RPMI8226 (cell line): Measurements from ENCODE around the gene MALAT1.

Source experiments
- DNase-seq: peaks from one replicate; pipeline ENCODE4 v3.0.0-alpha.2; 2015

The MALAT1 gene

DNA sequence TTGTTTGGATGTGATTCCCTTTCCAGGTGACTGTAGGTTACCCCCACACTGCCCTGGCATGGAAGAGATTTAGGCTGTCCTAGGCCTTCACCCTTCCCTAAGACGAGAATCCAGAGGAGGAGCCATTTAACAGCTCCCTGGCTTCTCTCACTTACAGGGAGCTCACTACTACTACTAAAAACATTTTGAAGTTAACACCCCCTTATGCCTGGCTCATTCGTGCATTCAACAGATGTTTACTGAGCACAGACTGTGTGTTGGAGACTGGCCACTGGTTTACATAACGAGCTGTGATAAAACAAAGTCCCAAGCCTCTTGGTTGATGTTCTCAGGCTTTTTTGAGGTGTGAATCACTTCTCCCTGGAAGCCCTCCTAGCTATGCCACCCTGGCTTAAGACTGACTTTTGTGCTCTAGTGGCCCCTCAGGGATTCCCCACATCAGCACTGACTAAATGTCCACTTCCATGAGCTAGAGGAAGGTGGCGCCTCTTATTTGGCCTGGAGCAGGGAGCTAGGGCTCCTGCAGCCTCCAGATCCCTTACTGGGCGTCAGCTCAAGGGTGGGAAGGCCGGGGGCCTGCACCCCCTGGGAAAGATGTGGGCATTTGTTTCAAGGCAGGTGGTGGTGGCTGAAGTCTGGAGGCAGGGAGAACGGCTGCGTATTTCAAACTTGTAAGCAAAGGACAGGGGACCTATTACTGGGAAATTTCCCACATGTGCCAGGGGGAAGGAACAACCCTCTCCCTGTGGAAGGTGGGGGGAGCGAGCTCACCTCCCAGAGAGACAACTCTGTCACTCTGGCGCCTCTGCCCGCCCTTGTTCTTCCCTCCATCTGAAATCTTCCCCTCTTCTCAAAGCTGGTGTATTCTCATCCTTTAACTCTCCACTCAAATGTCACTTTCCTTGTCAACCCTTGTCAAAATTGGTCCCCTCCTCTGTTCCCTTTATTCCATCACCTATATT, 19.4 kb upstream of the MALAT1 start:
- peak; percentile 18 for DNase-seq

DNA sequence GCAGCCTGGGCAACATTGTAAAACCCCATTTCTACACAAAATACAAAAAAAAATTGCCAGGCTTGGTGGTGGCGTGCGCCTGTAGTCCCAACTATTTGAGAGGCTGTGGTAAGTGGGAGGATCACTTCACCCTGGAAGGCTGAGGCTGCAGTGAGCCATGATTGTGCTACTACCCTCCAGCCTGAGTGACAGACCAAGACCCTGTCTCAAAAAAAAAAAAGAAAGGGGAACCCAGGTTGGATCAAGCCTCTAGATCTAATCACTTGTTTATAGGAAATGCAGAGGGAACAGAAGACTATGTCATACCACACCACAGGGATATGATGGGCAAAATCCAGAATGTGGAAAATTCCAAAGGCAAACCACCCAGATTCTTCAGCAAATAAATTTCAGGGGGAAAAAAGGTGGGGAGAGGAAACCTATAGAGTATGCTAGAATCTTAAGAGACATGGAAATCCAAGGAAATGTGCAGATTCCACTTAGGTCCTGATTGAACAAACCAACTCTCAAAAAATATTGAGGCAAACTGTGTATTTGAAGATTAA, 16.5 kb upstream of the MALAT1 start:
- no peak for DNase-seq

GRCh38 chr11:65485920-65486219, 13.0 kb upstream of the MALAT1 start:
- DNase-seq = no peak

GRCh38 chr11:65486570-65487466, 12.0 kb upstream of the MALAT1 start:
- no peak for DNase-seq

GRCh38 chr11:65487467-65488272, 11.2 kb upstream of the MALAT1 start:
- peak; percentile 96 for DNase-seq

DNA sequence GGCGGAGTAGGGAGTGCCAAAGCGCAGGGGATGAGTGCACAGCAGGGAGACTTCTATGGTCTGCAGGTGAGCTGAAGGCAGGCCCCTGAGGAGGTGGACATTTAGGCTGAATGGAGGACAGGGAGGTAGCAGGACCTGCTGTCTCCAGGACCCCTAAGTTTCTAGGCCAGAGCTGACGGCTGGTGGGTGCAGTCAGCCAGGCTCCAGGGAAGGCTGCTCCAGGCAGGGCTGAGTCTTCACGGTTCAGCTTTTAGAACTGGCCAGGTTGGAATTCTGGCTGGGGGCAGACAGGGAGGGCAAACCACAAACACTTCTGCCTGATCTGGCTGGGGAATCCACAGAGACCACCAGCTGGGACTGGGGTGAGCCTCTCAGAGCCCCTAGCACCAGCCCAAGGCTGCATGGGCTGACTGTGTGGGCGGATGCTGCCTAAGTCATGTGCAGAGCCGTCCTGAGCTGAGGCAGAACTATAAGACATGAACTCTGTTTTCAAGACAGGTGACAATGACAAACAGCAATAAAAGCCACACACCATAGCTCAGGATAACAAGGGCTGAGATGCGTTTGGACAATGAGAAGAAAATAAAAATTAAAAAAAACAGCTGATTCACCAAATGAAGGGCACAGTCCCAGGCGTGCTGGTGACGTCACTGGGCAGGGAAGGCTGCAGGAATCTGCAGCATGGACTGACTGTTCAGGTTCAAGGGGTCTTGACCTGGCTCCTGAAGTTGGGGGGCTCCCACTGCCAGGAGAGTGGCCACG, 10.4 kb upstream of the MALAT1 start:
- DNase-seq = peak; percentile 41

DNA sequence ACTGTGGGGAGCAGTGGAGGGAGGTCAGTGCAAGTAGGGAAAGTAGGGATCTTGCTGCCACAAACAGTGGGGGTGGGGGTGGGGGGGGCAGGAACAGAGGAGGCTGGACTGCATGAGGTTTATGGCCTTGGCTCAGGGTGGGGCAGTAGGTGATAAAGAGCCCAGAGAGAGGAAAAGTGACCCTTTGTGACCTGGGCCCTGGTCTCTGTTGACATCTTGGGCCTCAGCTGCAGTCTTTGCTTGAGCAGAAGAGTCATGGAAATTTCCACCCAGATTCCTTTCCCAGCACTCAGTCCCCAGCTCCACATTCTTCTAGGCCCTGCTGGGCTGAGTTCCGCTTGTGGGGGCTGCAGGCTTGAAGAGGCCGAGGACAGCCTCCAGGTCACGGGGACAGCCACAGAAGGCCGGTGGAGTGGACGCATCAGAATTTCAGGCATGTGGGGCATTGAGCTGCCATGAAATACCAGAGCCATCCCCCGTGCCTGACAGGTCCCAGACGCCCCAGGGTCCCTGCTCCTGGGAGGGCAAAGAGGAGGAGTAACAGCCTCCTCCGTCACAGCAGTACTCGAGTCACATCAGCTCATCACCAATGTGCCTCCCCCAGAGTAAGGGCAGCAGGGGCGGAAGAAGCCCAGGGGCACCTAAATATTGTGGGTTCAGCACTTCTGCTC, 9.7 kb upstream of the MALAT1 start:
- no peak for DNase-seq

- DNase-seq = no peak
These were observed 9.0 kb upstream of the MALAT1 start for GRCh38 chr11:65489706-65490320.

- DNase-seq = no peak
These were observed 7.7 kb upstream of the MALAT1 start for GRCh38 chr11:65491163-65491465.

DNA sequence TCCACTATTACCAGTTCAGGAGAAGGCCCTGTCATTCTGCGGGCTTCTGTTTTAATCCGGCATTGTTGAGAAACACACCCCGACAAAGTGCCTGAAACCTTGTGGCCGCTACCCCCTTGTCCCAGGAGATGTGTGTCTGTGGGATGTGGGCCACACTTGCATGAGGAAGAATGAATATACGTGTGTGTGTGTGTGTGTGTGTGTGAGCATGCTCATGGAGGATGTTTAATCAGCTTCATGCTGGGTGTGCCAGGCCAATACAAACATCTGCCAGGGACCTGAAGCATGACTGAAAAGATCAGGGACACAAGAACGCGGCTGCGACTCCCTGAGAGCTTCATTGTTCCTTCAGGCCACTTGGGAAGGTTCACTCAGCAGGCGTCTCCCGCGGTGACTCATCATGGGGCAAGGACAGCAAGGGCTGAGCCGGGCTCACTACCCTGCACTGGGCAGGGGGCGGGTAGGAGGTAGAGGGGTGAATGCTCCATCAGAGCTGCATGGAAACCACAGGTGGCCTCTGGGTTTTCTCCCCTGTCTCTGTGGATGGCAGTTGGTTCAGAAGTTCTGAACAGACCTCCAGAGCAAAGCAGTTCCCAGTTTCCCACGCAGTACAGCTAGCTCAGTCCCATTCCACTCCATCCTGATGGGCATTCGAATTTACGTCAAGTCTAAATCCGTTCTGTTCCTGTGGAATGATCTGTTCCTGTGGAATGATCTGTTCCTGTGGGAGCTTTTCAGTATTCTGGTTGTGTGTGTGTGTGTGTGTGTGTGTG, 7.0 kb upstream of the MALAT1 start:
- DNase-seq = peak; percentile 79

GRCh38 chr11:65492387-65492636, 6.5 kb upstream of the MALAT1 start:
- no peak for DNase-seq

DNA sequence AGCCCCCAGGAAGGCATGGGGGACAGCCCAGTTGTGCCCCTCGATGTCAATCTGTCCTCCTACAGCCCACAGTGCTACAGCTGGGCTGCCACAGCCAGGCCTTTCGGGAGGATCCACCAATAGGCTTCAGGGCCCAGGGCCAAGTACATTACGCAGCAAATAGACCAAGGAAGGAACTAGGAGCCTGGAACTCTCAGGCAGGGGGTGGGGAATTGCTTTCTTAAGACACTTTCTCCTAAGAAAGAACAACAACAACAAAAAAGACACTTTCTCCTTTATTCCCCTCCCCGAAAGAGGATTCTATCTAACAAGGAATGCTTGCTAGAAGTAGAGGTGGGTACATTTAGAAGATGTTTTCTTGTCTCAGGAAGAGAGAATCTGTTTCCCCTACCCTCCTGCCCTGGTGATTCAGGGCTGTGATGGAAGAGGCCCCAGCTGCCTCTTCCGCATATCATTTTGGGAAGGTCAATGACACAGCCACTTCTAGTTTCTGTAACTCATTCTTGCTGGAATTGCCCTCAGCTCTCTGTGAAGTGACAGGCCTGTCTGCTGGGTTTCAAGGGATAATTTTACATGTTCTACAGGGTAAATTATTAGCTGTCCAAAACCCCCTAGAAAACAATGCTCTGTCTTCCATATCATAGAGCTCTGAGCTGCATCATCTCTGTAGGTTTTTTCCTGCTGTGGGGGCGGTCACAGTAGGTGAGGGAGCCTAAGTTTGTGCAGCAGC, 6.0 kb upstream of the MALAT1 start:
- peak; percentile 70 for DNase-seq

- DNase-seq = no peak
These were observed 5.3 kb upstream of the MALAT1 start for GRCh38 chr11:65493367-65494176.

GRCh38 chr11:65496304-65497140, 2.3 kb upstream of the MALAT1 start:
- DNase-seq = peak; percentile 31

DNA sequence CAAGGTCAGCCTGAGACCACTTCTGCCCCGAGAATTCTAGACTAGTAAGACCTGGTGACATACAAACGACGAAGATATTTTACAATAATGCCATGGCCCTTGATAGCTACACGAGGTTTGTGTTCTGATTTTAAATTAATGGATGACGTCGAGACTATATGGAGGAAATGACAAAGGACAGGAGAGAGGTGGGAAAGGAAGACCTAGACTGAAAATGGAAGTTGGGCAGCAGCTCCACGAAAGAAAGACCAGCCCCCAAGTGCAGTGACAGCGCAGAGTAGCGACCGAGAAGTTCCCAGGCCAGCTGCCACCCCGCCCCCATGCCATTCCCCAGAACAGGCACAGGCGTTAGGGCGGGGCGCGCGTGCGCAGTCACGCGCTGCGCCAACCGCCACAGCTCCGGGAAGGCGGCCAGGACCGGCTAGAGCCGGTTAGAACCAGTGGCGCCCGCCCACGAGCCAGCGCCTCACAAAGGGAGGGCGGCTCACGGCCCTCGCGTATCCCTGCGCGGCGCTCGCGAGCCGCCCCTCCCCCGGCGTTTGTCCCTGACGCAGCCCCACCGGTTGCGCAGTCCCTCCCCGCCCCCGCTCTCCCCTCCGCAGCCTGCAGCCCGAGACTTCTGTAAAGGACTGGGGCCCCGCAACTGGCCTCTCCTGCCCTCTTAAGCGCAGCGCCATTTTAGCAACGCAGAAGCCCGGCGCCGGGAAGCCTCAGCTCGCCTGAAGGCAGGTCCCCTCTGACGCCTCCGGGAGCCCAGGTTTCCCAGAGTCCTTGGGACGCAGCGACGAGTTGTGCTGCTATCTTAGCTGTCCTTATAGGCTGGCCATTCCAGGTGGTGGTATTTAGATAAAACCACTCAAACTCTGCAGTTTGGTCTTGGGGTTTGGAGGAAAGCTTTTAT, 1.5 kb upstream of the MALAT1 start:
- DNase-seq = peak; percentile 100

DNA sequence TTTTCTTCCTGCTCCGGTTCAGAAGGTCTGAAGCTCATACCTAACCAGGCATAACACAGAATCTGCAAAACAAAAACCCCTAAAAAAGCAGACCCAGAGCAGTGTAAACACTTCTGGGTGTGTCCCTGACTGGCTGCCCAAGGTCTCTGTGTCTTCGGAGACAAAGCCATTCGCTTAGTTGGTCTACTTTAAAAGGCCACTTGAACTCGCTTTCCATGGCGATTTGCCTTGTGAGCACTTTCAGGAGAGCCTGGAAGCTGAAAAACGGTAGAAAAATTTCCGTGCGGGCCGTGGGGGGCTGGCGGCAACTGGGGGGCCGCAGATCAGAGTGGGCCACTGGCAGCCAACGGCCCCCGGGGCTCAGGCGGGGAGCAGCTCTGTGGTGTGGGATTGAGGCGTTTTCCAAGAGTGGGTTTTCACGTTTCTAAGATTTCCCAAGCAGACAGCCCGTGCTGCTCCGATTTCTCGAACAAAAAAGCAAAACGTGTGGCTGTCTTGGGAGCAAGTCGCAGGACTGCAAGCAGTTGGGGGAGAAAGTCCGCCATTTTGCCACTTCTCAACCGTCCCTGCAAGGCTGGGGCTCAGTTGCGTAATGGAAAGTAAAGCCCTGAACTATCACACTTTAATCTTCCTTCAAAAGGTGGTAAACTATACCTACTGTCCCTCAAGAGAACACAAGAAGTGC, 661 bp upstream of the MALAT1 start:
- peak; percentile 82 for DNase-seq

- DNase-seq = no peak
These were observed 193 bp upstream of the MALAT1 start for GRCh38 chr11:65498727-65498976.
